Esophagus muscularis mucosa (tissue), 4 donors: Measurements from ENCODE around the gene ZFP36L1. TPM values are rescaled to one million over a fixed set of nuclear protein-coding genes. Genes with fewer than 3 reads are reported as not detected.

Experiments
- DNase-seq: peaks from one replicate; pipeline ENCODE4 v3.0.0-alpha.2; 2017; ENCODE audit errors: extremely low spot score
- H3K27ac ChIP-seq, 4 donors: fragments of 200-600 bp; sonication (generic); replicated peaks in 1 of 4; 1 replicate in 3 of 4; 2 replicates in 1 of 4; pipeline ENCODE4 v1.5.1; 2016 to 2019; ENCODE audit warnings: mild to moderate bottlenecking in 1 of 4
- H3K27me3 ChIP-seq, 4 donors: fragments of 200-600 bp; sonication (generic); one replicate each; pipeline versions ENCODE4 v1.5.1 to v1.6.0; 2016 to 2019
- H3K36me3 ChIP-seq, 4 donors: fragments of 200-600 bp; sonication (generic); one replicate each; pipeline ENCODE4 v1.5.1; 2016 to 2019
- H3K4me1 ChIP-seq, 4 donors: fragments of 200-600 bp; sonication (generic); one replicate each; pipeline ENCODE4 v1.5.1; 2016 to 2019
- H3K4me3 ChIP-seq, 4 donors: fragments of 200-600 bp; sonication (generic); 1 replicate in 2 of 4; 2 replicates in 2 of 4; pipeline ENCODE4 v1.5.1; 2016 to 2019; ENCODE audit warnings: mild to moderate bottlenecking in 4 of 4, moderate library complexity in 1 of 4
- H3K9me3 ChIP-seq, 4 donors: fragments of 200-600 bp; sonication (generic); 1 replicate in 3 of 4; 2 replicates in 1 of 4; pipeline ENCODE4 v1.5.1; 2016 to 2019
- CTCF ChIP-seq, 3 experiments: fragments of 200-600 bp in 2 of 3; fragments of 450-650 bp in 1 of 3; sonication (generic) in 2 of 3; IDR thresholded peaks; one replicate each; pipeline ENCODE4 v1.5.1; 2017 to 2019; ENCODE audit warnings: antibody characterized with exemption in 3 of 3, mild to moderate bottlenecking in 2 of 3, moderate library complexity in 1 of 3
- EP300 ChIP-seq: sonication (generic); formaldehyde crosslinking; IDR thresholded peaks from one replicate; pipeline ENCODE4 v1.6.1; 2017; ENCODE audit warnings: antibody characterized with exemption
- POLR2A ChIP-seq: fragments of 450-650 bp; IDR thresholded peaks from one replicate; pipeline ENCODE4 v1.6.1; 2017; ENCODE audit warnings: antibody characterized with exemption, moderate library complexity, mild to moderate bottlenecking, low read depth
- POLR2AphosphoS5 ChIP-seq, 2 donors: sonication (generic); formaldehyde crosslinking; IDR thresholded peaks; one replicate each; pipeline ENCODE4 v1.6.1; 2017; ENCODE audit warnings: antibody characterized with exemption in 2 of 2
- WGBS: methylation state at CpG from one replicate; pipeline ENCODE4 v1.1.5; 2018; 5-methylcytosine and 5-hydroxymethylcytosine counted together
- intact Hi-C: fragments of 100-400 bp; cut with DNase I; formaldehyde crosslinking; loops from one replicate; pipeline ENCODE4 v1.15.1; 2023
- total RNA-seq, 4 donors: library from RNA; depleted of rRNA; stranded (reverse); fragments of >200 nt; gene quantifications; one replicate each; pipeline versions ENCODE4 v1.1.0 to v1.2.1, GENCODE V29; 2016

Gene ZFP36L1
- total RNA-seq, 4 donors from 2014 or later: 191 to 704 (median 444) TPM

- intact Hi-C loops: no loop called here
- Histone ChIP-seq H3K4me1 (peaks cover 6 to 28% (median 25%) of the 10 kb centered on the region in 4 donors), H3K4me3 (no peak overlapping the region), H3K9me3 (peaks cover 0 to 13% (median 4%) of the 10 kb centered on the region in 4 donors), H3K36me3 (no peaks in the 10 kb centered on the region), H3K27ac (no peak overlapping the region), H3K27me3 (no peaks in the 10 kb centered on the region)
- 90% methylated on average over 2 of the region's 2 CpGs for WGBS
- TF ChIP-seq EP300: no peak
- no peak for TF ChIP-seq CTCF (IDR thresholded peaks at IDR 0.05)
- TF ChIP-seq POLR2AphosphoS5 (IDR thresholded peaks at IDR 0.05): no peak
- TF ChIP-seq POLR2A: no peak
- DNase-seq: peak; percentile 45
These were observed 7.5 kb upstream of the ZFP36L1 start for GRCh38 chr14:68800390-68800789.

- intact Hi-C loops: no loop called here
- peaks cover 0 to 6% (median 3%) of the 10 kb centered on the region in 4 donors for H3K9me3 ChIP-seq
- H3K4me3 ChIP-seq: no peak overlapping the region
- H3K27me3 ChIP-seq: peaks cover 0 to 4% (median 0%) of the 10 kb centered on the region in 4 donors
- TF ChIP-seq POLR2AphosphoS5 (IDR thresholded peaks at IDR 0.05) (no peak), CTCF (IDR thresholded peaks at IDR 0.05) (no peak)
- no peak for DNase-seq
- peaks cover 6 to 20% (median 18%) of the 10 kb centered on the region in 4 donors for H3K4me1 ChIP-seq
- H3K36me3 ChIP-seq: no peaks in the 10 kb centered on the region
- H3K27ac ChIP-seq: no peak overlapping the region
These were observed 5.8 kb upstream of the ZFP36L1 start for GRCh38 chr14:68798621-68799020.

GRCh38 chr14:68797121-68797670, 4.3 kb upstream of the ZFP36L1 start:
- TF ChIP-seq EP300 (no peak), POLR2A (no peak), CTCF (IDR thresholded peaks at IDR 0.05) (no peak), POLR2AphosphoS5 (IDR thresholded peaks at IDR 0.05) (no peak)
- intact Hi-C loops: no loop called here
- 91% methylated on average over 5 of the region's 7 CpGs for WGBS
- H3K9me3 ChIP-seq: peaks cover 0 to 6% (median 3%) of the 10 kb centered on the region in 4 donors
- H3K4me3 ChIP-seq: no peak overlapping the region
- DNase-seq: peak; percentile 70
- H3K4me1 ChIP-seq: peaks cover 6 to 20% (median 18%) of the 10 kb centered on the region in 4 donors
- H3K27me3 ChIP-seq: peaks cover 0 to 4% (median 0%) of the 10 kb centered on the region in 4 donors
- no peaks in the 10 kb centered on the region for H3K36me3 ChIP-seq
- H3K27ac ChIP-seq: peak overlapping the region; percentile 99 to 100 (median 100)

GRCh38 chr14:68796418-68797101, 3.7 kb upstream of the ZFP36L1 start:
- peak; percentile 64 for DNase-seq
- H3K27ac ChIP-seq: peak overlapping the region; percentile 99 to 100 (median 100)
- peaks cover 0 to 4% (median 0%) of the 10 kb centered on the region in 4 donors for H3K27me3 ChIP-seq
- H3K4me1 ChIP-seq: peaks cover 6 to 20% (median 18%) of the 10 kb centered on the region in 4 donors
- H3K9me3 ChIP-seq: peaks cover 0 to 4% (median 2%) of the 10 kb centered on the region in 4 donors
- WGBS: 60% methylated on average over 5 of the region's 5 CpGs
- peak overlapping the region; percentile 83 to 95 (median 87) for H3K4me3 ChIP-seq
- TF ChIP-seq POLR2A (no peak), EP300 (no peak), POLR2AphosphoS5 (IDR thresholded peaks at IDR 0.05) (no peak), CTCF (IDR thresholded peaks at IDR 0.05) (no peak)
- peaks cover 0 to 3% (median under 1%) of the 10 kb centered on the region in 4 donors for H3K36me3 ChIP-seq
- intact Hi-C loops: no loop called here
